GM21737 (cell line): ENCODE data around the gene EPHB2.

ENCODE experiments used
- ATAC-seq: cut with Tn5 transposase; IDR thresholded peaks from one replicate; pipeline ENCODE4 v1.9.1; 2021; ENCODE audit warnings: mild to moderate bottlenecking, moderate library complexity; ENCODE audit not compliant: unreplicated experiment

Gene EPHB2

GRCh38 chr1:22796642-22797041, 86.0 kb downstream of the EPHB2 start:
- no peak for ATAC-seq

GRCh38 chr1:22798083-22798482, 87.4 kb downstream of the EPHB2 start:
- ATAC-seq, result no peak

GRCh38 chr1:22799971-22800370, 89.3 kb downstream of the EPHB2 start:
- ATAC-seq, result no peak

- no peak for ATAC-seq
Observed at GRCh38 chr1:22800629-22801028, 90.0 kb downstream of the EPHB2 start.

- ATAC-seq, result no peak
Observed at GRCh38 chr1:22801347-22801746, 90.7 kb downstream of the EPHB2 start.

- ATAC-seq, result no peak
Observed at GRCh38 chr1:22801761-22802160, 91.1 kb downstream of the EPHB2 start.

- no peak for ATAC-seq
Observed at GRCh38 chr1:22803833-22804232, 93.2 kb downstream of the EPHB2 start.

- ATAC-seq, result no peak
Observed at GRCh38 chr1:22804406-22804805, 93.8 kb downstream of the EPHB2 start.

GRCh38 chr1:22804969-22805671, 94.5 kb downstream of the EPHB2 start:
- ATAC-seq, result no peak

GRCh38 chr1:22805672-22806038, 95.0 kb downstream of the EPHB2 start:
- no peak for ATAC-seq

GRCh38 chr1:22806584-22806983, 95.9 kb downstream of the EPHB2 start:
- ATAC-seq, result no peak

GRCh38 chr1:22807340-22807739, 96.7 kb downstream of the EPHB2 start:
- ATAC-seq, result no peak

- ATAC-seq, result no peak
Observed at GRCh38 chr1:22808186-22808675, 97.6 kb downstream of the EPHB2 start.

- ATAC-seq, result no peak
Observed at GRCh38 chr1:22808676-22809483, 98.2 kb downstream of the EPHB2 start.

GRCh38 chr1:22809783-22810182, 99.1 kb downstream of the EPHB2 start:
- ATAC-seq, result no peak

GRCh38 chr1:22810378-22810777, 99.7 kb downstream of the EPHB2 start:
- ATAC-seq, result no peak

- ATAC-seq, result no peak
Observed at GRCh38 chr1:22812092-22812880, 101.6 kb downstream of the EPHB2 start.

- no peak for ATAC-seq
Observed at GRCh38 chr1:22812993-22813790, 102.6 kb downstream of the EPHB2 start.

- ATAC-seq, result no peak
Observed at GRCh38 chr1:22814176-22815042, 103.8 kb downstream of the EPHB2 start.

GRCh38 chr1:22815043-22815365, 104.4 kb downstream of the EPHB2 start:
- ATAC-seq, result no peak
